ENCODE results near the gene RASGRF1.

Gene RASGRF1

GRCh38 chr15:79078763-79079410 is 11.7 kb downstream of the RASGRF1 start:
- TF ChIP-seq CTCF (IDR thresholded peaks at IDR 0.05; ENCODE audit: low read depth, low read length, missing control alignments) = no peak
- no peak for DNase-seq (ENCODE audit: low read depth)
- H3K4me3 ChIP-seq (ENCODE audit: low read depth, low read length) = no peak overlapping the region

GRCh38 chr15:79078003-79078402 is 12.6 kb downstream of the RASGRF1 start:
- DNase-seq (ENCODE audit: low read depth) = no peak
- no peak for TF ChIP-seq CTCF (IDR thresholded peaks at IDR 0.05; ENCODE audit: low read depth, low read length, missing control alignments)
- no peak overlapping the region for H3K4me3 ChIP-seq (ENCODE audit: low read depth, low read length)

DNA sequence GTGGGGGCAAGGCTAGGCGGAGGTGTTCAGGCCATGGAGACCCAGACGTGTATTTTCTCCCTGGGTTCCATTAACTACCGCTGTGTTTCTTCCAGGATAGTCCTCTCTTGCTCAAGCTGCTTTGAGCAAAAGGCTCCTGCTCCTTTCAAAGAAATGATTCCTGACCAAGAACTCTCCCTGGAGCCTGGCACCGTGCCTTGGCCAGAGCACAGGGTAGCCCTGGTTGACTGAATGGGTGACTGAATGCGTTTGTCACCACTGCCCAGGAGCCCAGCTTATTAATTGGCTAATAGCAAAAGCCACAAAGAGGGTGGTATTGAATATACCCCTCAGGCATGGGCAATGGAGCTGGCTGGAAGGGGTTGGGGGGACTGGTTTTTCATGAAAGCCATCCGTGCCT is 13.9 kb downstream of the RASGRF1 start:
- TF ChIP-seq CTCF (IDR thresholded peaks at IDR 0.05; ENCODE audit: low read depth, low read length, missing control alignments) = no peak
- no peak for DNase-seq (ENCODE audit: low read depth)
- no peak overlapping the region for H3K4me3 ChIP-seq (ENCODE audit: low read depth, low read length)

DNA sequence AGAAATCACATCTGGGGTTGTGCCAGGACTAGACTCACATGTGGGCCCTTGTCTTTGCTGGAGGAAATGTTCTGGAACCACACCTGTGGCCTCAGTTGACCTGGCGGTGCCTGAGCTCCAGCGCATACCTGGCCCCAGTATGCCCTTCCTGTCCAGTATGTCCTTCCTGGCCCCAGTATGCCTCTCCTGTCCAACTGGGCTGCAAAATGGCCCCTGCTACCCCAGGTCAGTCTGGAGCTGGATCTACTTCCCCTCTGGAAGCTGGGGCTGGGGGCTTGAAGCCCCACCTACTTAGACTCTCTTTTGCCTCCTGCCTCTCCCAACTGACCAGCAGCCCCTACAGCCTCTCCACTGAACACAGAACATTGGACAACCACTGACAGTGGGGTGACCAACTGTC is 15.3 kb downstream of the RASGRF1 start:
- DNase-seq (ENCODE audit: low read depth) = no peak
- no peak for TF ChIP-seq CTCF (IDR thresholded peaks at IDR 0.05; ENCODE audit: low read depth, low read length, missing control alignments)
- no peak overlapping the region for H3K4me3 ChIP-seq (ENCODE audit: low read depth, low read length)

DNA sequence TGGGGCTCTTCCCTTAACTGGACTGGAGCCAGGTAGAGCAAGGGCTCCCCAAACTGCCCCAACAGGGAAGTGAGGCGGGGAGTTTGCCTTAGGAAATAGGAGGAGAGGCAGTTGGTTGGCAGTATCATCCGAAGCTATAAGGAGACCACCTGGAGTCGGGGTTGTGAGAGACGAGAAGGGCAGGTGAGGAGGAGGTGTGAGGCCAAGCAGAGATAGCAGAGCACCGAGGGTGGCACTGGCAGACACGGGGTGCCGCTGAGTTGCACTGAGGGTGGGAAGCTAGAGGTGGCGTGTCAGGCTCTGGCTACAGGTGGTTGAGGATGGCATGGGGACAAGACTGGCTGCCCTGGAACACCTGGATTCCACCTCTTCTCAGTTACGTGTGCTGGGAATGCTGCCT is 17.2 kb downstream of the RASGRF1 start:
- H3K4me3 ChIP-seq (ENCODE audit: low read depth, low read length) = no peak overlapping the region
- no peak for TF ChIP-seq CTCF (IDR thresholded peaks at IDR 0.05; ENCODE audit: low read depth, low read length, missing control alignments)
- DNase-seq (ENCODE audit: low read depth) = no peak

DNA sequence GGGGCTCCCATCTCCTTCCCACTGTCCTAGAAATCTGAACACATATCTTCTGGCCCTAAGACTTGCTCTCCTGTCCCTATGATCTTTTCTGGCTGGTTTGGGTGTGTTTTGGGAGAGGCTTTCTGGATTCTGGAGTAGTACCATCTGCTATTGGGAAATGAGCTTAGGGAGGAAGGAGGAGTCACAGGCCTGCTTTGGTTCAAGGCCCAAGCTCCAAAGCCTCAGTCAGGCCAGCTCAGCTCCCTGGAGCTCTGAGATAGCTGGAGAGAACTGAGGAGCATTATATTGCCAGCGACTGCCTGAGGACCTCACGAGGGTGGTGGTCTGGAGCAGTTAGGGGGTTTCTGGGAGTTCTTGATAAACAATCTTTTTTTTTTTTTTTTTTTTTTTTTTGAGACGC is 18.7 kb downstream of the RASGRF1 start:
- no peak for TF ChIP-seq CTCF (IDR thresholded peaks at IDR 0.05; ENCODE audit: low read depth, low read length, missing control alignments)
- no peak for DNase-seq (ENCODE audit: low read depth)

DNA sequence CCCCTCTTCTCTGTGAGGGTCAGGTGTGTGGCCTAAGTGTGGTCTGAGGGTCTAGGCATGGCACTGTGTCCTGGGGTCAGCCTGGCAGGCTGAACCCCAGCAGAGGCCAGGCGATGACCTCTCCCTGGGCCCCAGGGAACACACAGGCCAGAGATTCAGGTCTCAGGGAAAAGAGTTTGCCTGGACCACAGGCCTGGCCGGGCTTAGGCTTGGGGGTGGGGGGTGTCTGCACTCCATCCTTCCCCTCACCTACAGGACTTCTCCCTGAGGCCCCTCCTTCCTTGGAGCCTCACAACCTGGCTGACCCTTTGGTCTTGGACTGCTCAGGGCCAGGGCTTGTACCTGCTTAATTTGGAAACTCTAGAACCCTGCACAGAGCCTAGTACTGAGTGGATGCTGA is 21.8 kb downstream of the RASGRF1 start:
- DNase-seq (ENCODE audit: low read depth) = no peak
- H3K4me3 ChIP-seq (ENCODE audit: low read depth, low read length) = no peak overlapping the region
- no peak for TF ChIP-seq CTCF (IDR thresholded peaks at IDR 0.05; ENCODE audit: low read depth, low read length, missing control alignments)

More for the DNA sequence above, 18.7 kb downstream of the RASGRF1 start:
- H3K4me3 ChIP-seq (ENCODE audit: low read depth, low read length) = no peak overlapping the region

Measured in GM12864 (cell line).